ENCODE results near the gene RAD51B. TPM values are rescaled to one million over a fixed set of nuclear protein-coding genes. Genes with fewer than 3 reads are reported as not detected.

Gene RAD51B
- total RNA-seq, 1 experiment from 2014 or later: 20.0 TPM

- TF ChIP-seq ATF3 (IDR thresholded peaks at IDR 0.05) (peak; percentile 85), TCF7L2 (IDR thresholded peaks at IDR 0.05; ENCODE audit: borderline replicate concordance, extremely low read depth, insufficient read depth, insufficient read length) (peak; percentile 59)
These were observed 320.6 kb downstream of the RAD51B start (continued) for GRCh38 chr14:68140076-68140741.

GRCh38 chr14:68140806-68141205 lies 321.2 kb downstream of the RAD51B start:
- ChIA-PET RAD21 (ENCODE audit: low non-redundant PET in 1 of 2, low total read pairs in 2 of 2, uncharacterized antibody in 2 of 2, unreplicated experiment in 2 of 2) (interaction anchor here in 1 of 2 experiments (1.4 kb wide), 1 partner anchor 51 kb away, joined by 4 read pairs; no protein-coding TSS in a partner anchor), CTCF (no interaction called here), POLR2A (interaction anchor here (1.4 kb wide), 1 partner anchor 52 kb away, joined by 3 read pairs; no protein-coding TSS in a partner anchor)
- Histone ChIP-seq H3K4me2 (ENCODE audit: low read length) (peak overlapping the region; percentile 55), H3K9me3 (ENCODE audit: control insufficient read depth in 1 of 2, insufficient read depth in 1 of 2, low read depth in 1 of 2, low read length in 2 of 2) (no peaks in the 10 kb centered on the region), H3K27ac (ENCODE audit: low read depth, low read length) (peak overlapping the region; percentile 99), H3K27me3 (ENCODE audit: insufficient read depth, low read length) (no peaks in the 10 kb centered on the region), H3K36me3 (ENCODE audit: control insufficient read depth in 1 of 2, insufficient read depth in 2 of 2, low read length in 2 of 2) (no peaks in the 10 kb centered on the region), H3K9me2 (ENCODE audit: insufficient read depth) (no peaks in the 10 kb centered on the region), H3K4me1 (ENCODE audit: control insufficient read depth in 1 of 2, insufficient read depth in 2 of 2, low read length in 2 of 2) (peaks cover 88% of the 10 kb centered on the region in 2 experiments), H3K9ac (ENCODE audit: low read length) (peak overlapping the region; percentile 48), H4K20me1 (ENCODE audit: insufficient read depth) (no peaks in the 10 kb centered on the region), H2AFZ (ENCODE audit: low read depth, low read length, poor library complexity, severe bottlenecking) (no peak overlapping the region), H3K79me2 (ENCODE audit: insufficient read depth, low read length) (no peaks in the 10 kb centered on the region), H3K4me3 (replicated peaks in 1 of 2; ENCODE audit: low read depth in 1 of 2, low read length in 2 of 2) (peak overlapping the region in 1 of 2 experiments; percentile 6; a peak in 1 of 4 replicates)
- DNase-seq (ENCODE audit: low read depth, low spot score): no peak
- no TSS peak for BruUV-seq (replicated peaks)
- intact Hi-C loops (cut with micrococcal nuclease): loop anchor here (5.0 kb wide), 2 partner anchors 106 to 651 kb away; partner anchors contain the start of gene ZFP36L1
- no peak for ATAC-seq
- TF ChIP-seq CTCF (IDR thresholded peaks at IDR 0.05 in 2 of 3, conservative IDR thresholded peaks at IDR 0.05 in 1 of 3; ENCODE audit: borderline replicate concordance in 1 of 3, insufficient read depth in 1 of 3, low read depth in 2 of 3, low read length in 2 of 3) (no peak), RAD21 (IDR thresholded peaks at IDR 0.05; ENCODE audit: low read depth) (no peak), ATF3 (IDR thresholded peaks at IDR 0.05) (no peak), EGR1 (IDR thresholded peaks at IDR 0.05; ENCODE audit: low read depth) (no peak), SRF (IDR thresholded peaks at IDR 0.05; ENCODE audit: low read depth) (no peak), MAX (IDR thresholded peaks at IDR 0.05) (no peak), CEBPB (IDR thresholded peaks at IDR 0.05; ENCODE audit: low read depth) (no peak), JUND (IDR thresholded peaks at IDR 0.05) (no peak), REST (IDR thresholded peaks at IDR 0.05; ENCODE audit: low read depth) (no peak), ZFX (IDR thresholded peaks at IDR 0.05) (no peak), POLR2AphosphoS5 (IDR thresholded peaks at IDR 0.05; ENCODE audit: low read depth, low read length) (no peak), CBX3 (IDR thresholded peaks at IDR 0.05; ENCODE audit: low read depth) (no peak), FOSL1 (IDR thresholded peaks at IDR 0.05; ENCODE audit: low read depth) (no peak), YY1 (IDR thresholded peaks at IDR 0.05; ENCODE audit: extremely low read depth, insufficient replicate concordance, low read depth, low read length) (no peak), POLR2A (IDR thresholded peaks at IDR 0.05; ENCODE audit: borderline replicate concordance, extremely low read depth, insufficient read depth, insufficient read length) (no peak), ELF1 (IDR thresholded peaks at IDR 0.05; ENCODE audit: borderline replicate concordance, low read depth) (no peak), EZH2 (IDR thresholded peaks at IDR 0.05) (no peak)

Data from HCT116 (cell line).